ENCODE measurements around the gene HCCS.
A peak's percentile ranks its signal among the peaks of the same experiment; 100 is the strongest.
"Not testable (repeated sequence)": the region's sequence is repeated elsewhere in the genome, so short reads cannot be mapped to it uniquely, and the experiment has no call there.

Gene HCCS

DNA sequence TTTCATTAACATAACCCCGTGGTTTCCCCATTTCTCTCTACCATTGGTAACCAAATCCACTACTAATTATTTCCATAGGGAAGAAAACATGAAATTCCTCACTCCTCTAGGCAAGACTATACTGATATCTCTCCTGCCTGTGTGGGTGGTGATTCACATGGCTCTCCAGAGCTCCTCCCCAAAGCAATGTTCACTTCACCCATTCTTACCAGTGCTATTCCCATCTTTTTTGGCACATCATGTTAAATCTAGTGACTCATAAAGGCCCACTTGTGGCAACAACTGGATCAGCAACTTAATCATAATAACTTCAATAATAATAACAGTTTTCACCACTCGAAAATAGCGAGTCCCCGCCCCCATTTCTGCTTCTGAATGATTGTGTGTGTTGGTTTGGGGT is 6.1 kb upstream of the HCCS start:
- ATAC-seq (no peak), DNase-seq (no peak)
- Mint-ChIP-seq H3K4me3 (no peak overlapping the region), H3K9me3 (no peaks in the 10 kb centered on the region), H3K27me3 (no peaks in the 10 kb centered on the region), H3K27ac (no peak overlapping the region), H3K4me1 (no peaks in the 10 kb centered on the region), H3K36me3 (ENCODE audit: low read depth) (peaks cover 4% of the 10 kb centered on the region)

DNA sequence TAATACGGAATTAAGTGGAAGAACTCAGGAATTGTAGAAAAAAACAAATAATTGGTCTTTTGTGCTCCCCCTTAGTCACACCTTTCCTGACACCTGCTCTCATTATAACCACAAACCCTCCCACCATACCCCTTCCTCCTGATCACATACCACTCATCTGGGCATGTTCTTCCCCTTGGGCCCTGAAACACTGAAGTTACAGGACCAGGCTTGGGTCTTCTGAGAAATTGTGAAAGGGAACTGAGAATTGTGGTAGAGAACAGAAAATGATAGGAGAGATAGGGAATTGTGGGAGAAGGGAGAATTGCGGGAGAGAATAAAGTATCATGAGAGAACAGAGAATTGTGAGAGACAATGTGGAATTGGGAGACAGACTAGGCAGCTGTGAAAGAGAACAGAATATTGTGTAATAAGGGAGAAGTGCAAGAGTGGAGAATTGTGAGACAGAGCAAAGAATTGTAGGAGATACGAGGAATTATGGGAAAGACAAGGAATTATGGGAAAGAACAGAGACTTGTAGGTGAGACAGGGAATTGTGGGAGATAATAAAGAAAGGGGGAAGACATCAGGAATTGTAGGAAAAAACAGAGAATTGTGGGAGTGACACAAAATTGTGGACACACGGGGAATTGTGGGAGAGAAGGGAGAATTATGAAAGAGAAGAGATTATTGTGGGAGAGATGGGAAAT is 2.7 kb upstream of the HCCS start:
- Mint-ChIP-seq H3K36me3 (ENCODE audit: low read depth) (peaks cover 2% of the 10 kb centered on the region), H3K27me3 (no peaks in the 10 kb centered on the region), H3K4me1 (peaks cover 16% of the 10 kb centered on the region), H3K9me3 (no peaks in the 10 kb centered on the region), H3K4me3 (no peak overlapping the region), H3K27ac (no peak overlapping the region)
- no peak for DNase-seq
- no peak for ATAC-seq

GRCh38 chrX:11109968-11110367 is 1.2 kb upstream of the HCCS start:
- Mint-ChIP-seq H3K36me3 (ENCODE audit: low read depth) (peaks cover 11% of the 10 kb centered on the region), H3K27me3 (no peaks in the 10 kb centered on the region), H3K27ac (no peak overlapping the region), H3K4me1 (peaks cover 23% of the 10 kb centered on the region), H3K9me3 (no peaks in the 10 kb centered on the region), H3K4me3 (no peak overlapping the region)
- ATAC-seq: no peak
- no peak for DNase-seq

GRCh38 chrX:11111947-11112346 is 815 bp downstream of the HCCS start:
- no peak overlapping the region for H3K4me3 Mint-ChIP-seq
- H3K9me3 Mint-ChIP-seq: no peaks in the 10 kb centered on the region
- peak overlapping the region; percentile 96 for H3K27ac Mint-ChIP-seq
- peaks cover 24% of the 10 kb centered on the region for H3K36me3 Mint-ChIP-seq (ENCODE audit: low read depth)
- H3K27me3 Mint-ChIP-seq: no peaks in the 10 kb centered on the region
- peaks cover 23% of the 10 kb centered on the region for H3K4me1 Mint-ChIP-seq
- DNase-seq (no peak), ATAC-seq (no peak)

DNA sequence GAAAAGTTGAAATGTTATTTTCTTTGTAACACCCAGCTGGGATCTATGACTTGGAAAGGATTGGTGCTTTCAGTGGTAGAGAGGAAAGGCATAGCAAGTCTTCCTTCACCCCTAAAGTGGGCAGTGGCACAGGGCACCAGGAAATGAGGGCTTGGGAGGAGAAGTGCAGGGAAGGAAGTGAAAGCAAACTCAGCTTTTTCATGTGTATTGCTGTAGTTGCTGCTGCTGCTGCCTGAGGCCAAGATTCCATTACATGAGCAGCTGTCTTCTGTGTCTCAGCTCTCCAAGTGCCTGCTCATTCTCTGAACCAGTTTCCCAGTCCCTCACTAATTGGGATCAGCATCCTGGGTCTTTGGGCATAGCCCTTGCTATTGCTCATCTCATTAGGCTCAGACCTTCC is 2.6 kb downstream of the HCCS start:
- no peak for DNase-seq

DNA sequence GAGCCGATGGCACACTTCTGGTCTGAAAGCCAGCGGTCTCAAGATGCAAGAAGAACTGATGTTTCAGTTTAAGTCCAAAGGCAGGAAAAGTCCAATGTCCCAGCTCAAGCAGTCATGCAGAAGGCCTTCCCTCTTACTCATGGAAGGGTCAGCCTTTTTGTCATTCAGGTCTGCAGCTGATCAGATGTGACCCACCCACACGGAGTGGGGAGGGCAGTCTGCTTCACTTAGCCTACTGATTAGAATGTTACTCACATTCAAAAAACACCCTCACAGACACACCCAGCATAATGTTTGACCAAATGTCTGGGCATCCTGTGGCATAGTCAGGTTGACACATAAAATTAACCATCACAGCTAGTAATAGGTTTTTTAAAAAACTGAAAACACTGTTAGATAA is 6.6 kb downstream of the HCCS start:
- ATAC-seq (no peak), DNase-seq (no peak)
- no peaks in the 10 kb centered on the region for H3K9me3 Mint-ChIP-seq
- no peak overlapping the region for H3K4me3 Mint-ChIP-seq
- no peak overlapping the region for H3K27ac Mint-ChIP-seq
- H3K4me1 Mint-ChIP-seq: peaks cover 11% of the 10 kb centered on the region
- H3K27me3 Mint-ChIP-seq: no peaks in the 10 kb centered on the region
- peaks cover 59% of the 10 kb centered on the region for H3K36me3 Mint-ChIP-seq (ENCODE audit: low read depth)

More for the DNA sequence above, 2.6 kb downstream of the HCCS start:
- Mint-ChIP-seq H3K27ac (peak overlapping the region; percentile 52), H3K9me3 (no peaks in the 10 kb centered on the region), H3K4me1 (peaks cover 23% of the 10 kb centered on the region), H3K4me3 (no peak overlapping the region), H3K27me3 (no peaks in the 10 kb centered on the region), H3K36me3 (ENCODE audit: low read depth) (peaks cover 30% of the 10 kb centered on the region)
- ATAC-seq: no peak

- DNase-seq: no peak
- H3K27ac Mint-ChIP-seq: no peak overlapping the region
- H3K27me3 Mint-ChIP-seq: no peaks in the 10 kb centered on the region
- no peak overlapping the region for H3K4me3 Mint-ChIP-seq
- no peaks in the 10 kb centered on the region for H3K4me1 Mint-ChIP-seq
- no peak for ATAC-seq
- H3K36me3 Mint-ChIP-seq (ENCODE audit: low read depth): peaks cover 58% of the 10 kb centered on the region
- H3K9me3 Mint-ChIP-seq: no peaks in the 10 kb centered on the region
Observed at GRCh38 chrX:11119313-11119943, 8.3 kb downstream of the HCCS start.

- H3K4me1 Mint-ChIP-seq, H3K27ac Mint-ChIP-seq, H3K27me3 Mint-ChIP-seq, ATAC-seq, H3K9me3 Mint-ChIP-seq, H3K4me3 Mint-ChIP-seq, DNase-seq: not testable (repeated sequence)
- H3K36me3 Mint-ChIP-seq (ENCODE audit: low read depth): peaks cover 37% of the 10 kb centered on the region
Observed at GRCh38 chrX:11123087-11123486, 12.0 kb downstream of the HCCS start.

DNA sequence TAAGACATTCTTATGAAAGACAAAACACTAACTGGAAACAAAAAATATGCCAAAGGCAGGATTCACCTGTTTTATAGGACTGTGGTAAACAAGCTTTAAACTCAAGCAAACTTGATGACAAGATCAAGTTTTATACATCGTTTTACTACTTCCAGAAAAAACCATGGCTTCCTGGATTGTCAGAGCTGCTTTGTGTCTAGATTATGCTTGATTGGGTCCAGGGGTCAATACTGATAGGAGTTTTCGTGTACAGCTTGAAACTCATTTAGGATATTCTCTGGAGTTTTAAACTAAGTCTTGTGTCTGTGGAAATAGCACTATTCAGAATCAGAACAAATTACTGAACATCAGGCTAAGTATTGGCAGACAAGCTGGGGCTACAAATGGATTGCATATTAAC is 13.0 kb downstream of the HCCS start:
- Mint-ChIP-seq H3K27me3 (no peaks in the 10 kb centered on the region), H3K36me3 (ENCODE audit: low read depth) (peaks cover 31% of the 10 kb centered on the region), H3K4me1 (no peaks in the 10 kb centered on the region), H3K27ac (no peak overlapping the region), H3K9me3 (no peaks in the 10 kb centered on the region), H3K4me3 (no peak overlapping the region)
- ATAC-seq (no peak), DNase-seq (no peak)

DNA sequence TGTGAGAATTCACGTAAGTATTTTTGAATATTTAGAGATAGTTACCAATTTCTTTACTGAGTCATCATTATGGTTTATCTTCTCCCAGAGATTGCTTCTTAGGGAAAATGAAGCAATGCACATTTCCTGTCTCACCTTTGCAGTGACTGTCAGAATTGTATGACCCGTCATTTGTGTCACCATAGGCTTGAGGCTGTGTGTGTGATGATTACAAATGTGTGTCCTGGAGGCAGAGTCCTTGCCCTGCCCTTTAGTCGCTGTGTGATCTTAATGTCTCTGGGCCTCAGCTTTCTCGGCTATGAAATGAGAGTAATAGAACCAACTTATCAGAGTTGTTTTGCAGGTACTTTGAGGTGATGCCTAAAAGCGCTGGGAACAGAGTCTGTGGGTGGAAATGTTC is 13.9 kb downstream of the HCCS start:
- Mint-ChIP-seq H3K9me3 (no peaks in the 10 kb centered on the region), H3K4me1 (no peaks in the 10 kb centered on the region), H3K27me3 (no peaks in the 10 kb centered on the region), H3K36me3 (ENCODE audit: low read depth) (peaks cover 27% of the 10 kb centered on the region), H3K4me3 (no peak overlapping the region), H3K27ac (no peak overlapping the region)
- no peak for ATAC-seq
- DNase-seq: no peak

- H3K36me3 Mint-ChIP-seq (ENCODE audit: low read depth): peaks cover 2% of the 10 kb centered on the region
- H3K27ac Mint-ChIP-seq: no peak overlapping the region
- DNase-seq (no peak), ATAC-seq (no peak)
- no peaks in the 10 kb centered on the region for H3K27me3 Mint-ChIP-seq
- H3K9me3 Mint-ChIP-seq: no peaks in the 10 kb centered on the region
- H3K4me3 Mint-ChIP-seq: no peak overlapping the region
- H3K4me1 Mint-ChIP-seq: no peaks in the 10 kb centered on the region
Observed at GRCh38 chrX:11129534-11130105, 18.5 kb downstream of the HCCS start.

GRCh38 chrX:11130136-11130535 is 19.0 kb downstream of the HCCS start:
- no peak for ATAC-seq
- no peak overlapping the region for H3K27ac Mint-ChIP-seq
- no peak overlapping the region for H3K4me3 Mint-ChIP-seq
- no peaks in the 10 kb centered on the region for H3K9me3 Mint-ChIP-seq
- H3K27me3 Mint-ChIP-seq: no peaks in the 10 kb centered on the region
- no peaks in the 10 kb centered on the region for H3K36me3 Mint-ChIP-seq (ENCODE audit: low read depth)
- no peaks in the 10 kb centered on the region for H3K4me1 Mint-ChIP-seq
- no peak for DNase-seq

DNA sequence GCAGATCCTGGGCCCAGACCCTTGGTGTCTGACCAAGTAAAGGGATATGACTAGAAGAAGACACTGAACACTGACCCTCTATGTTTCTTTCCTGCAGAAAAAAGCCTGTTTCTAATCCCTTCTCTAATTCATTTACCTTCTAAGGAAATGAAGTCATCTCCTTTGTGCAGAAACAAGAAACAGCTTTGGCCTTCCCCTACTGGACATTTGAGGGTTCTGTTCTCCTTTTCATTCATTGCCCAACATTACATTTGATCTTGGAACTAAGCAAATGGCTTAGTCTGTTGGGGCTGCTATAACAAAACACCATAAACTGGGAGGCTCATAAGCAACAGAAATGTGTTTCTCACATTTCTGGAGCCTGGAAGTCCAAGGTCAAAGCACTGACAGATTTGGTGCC is 20.0 kb downstream of the HCCS start:
- Mint-ChIP-seq H3K4me3 (no peak overlapping the region), H3K9me3 (no peaks in the 10 kb centered on the region), H3K36me3 (ENCODE audit: low read depth) (no peaks in the 10 kb centered on the region), H3K4me1 (no peaks in the 10 kb centered on the region), H3K27ac (no peak overlapping the region), H3K27me3 (no peaks in the 10 kb centered on the region)
- ATAC-seq: no peak
- DNase-seq: no peak

DNA sequence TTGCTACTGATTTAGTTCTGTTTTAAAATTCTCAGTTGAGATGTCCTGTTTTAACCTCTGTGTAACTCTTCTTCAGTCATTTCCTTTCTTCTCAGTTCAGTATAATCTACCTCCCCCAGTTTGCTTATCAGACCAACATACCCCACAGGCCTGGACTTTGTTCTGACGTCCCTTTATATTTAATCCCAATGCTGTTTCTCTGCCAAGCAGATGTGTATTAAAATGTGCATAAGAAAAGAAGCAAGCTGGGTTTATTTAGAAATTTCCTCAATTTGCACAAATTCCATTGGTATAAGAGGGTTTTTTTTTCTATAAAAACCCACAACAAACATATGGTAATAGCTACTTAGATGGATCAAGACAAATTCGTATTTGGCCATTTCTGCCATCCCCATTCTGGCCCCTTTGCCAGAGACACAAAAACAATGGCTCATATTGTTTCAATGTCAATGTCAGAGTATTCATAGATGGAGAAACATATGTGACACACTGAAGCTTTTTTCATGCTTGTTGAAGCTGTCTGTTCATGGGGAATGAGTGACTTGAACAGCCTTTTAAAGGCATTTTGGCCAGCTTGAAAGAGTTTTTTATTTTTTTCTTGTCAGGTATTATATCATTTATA is 24.5 kb downstream of the HCCS start:
- no peak overlapping the region for H3K4me3 Mint-ChIP-seq
- H3K4me1 Mint-ChIP-seq: peaks cover 2% of the 10 kb centered on the region
- no peaks in the 10 kb centered on the region for H3K27me3 Mint-ChIP-seq
- H3K9me3 Mint-ChIP-seq: no peaks in the 10 kb centered on the region
- no peak for ATAC-seq
- no peak for DNase-seq
- no peaks in the 10 kb centered on the region for H3K36me3 Mint-ChIP-seq (ENCODE audit: low read depth)
- no peak overlapping the region for H3K27ac Mint-ChIP-seq

GRCh38 chrX:11137543-11138139 is 26.5 kb downstream of the HCCS start:
- H3K27me3 Mint-ChIP-seq: no peaks in the 10 kb centered on the region
- no peak for DNase-seq
- H3K4me3 Mint-ChIP-seq: no peak overlapping the region
- no peak overlapping the region for H3K27ac Mint-ChIP-seq
- H3K4me1 Mint-ChIP-seq: peaks cover 2% of the 10 kb centered on the region
- H3K9me3 Mint-ChIP-seq: no peaks in the 10 kb centered on the region
- ATAC-seq: no peak
- H3K36me3 Mint-ChIP-seq (ENCODE audit: low read depth): no peaks in the 10 kb centered on the region

Measured in activated naive CD8-positive, alpha-beta T cell treated with anti-CD3 and anti-CD28 coated beads, Interleukin-2, amount 50 U/mL, for 24 hours (primary cell).